Stimulated activated CD4-positive, alpha-beta T cell treated with anti-CD3 and anti-CD28 coated beads, Interleukin-4, amount 100 ng/mL, for 24 hours (primary cell): ENCODE results near the gene SLC37A2.

Experiments
- DNase-seq: peaks from one replicate; pipeline ENCODE4 v3.0.0-alpha.2; 2020

Gene SLC37A2

DNA sequence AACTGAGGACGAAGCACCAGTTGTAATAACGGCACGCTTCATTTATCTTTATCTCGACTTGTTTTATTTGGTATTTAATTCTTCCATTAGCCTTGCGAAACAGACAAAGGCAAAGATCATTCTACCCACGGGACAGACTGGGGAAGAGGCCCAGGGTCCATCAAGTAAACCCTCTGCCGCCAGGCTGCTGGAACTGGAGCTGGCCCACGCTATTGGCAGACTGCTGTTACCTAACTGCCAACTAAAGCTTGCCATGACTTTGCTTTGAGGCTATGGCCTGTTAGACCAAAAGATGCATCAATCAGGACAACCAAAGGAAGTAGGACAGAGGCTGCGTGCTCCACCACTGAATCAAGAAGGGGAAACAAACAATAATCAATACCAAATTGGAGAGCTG is 49.1 kb downstream of the SLC37A2 start:
- no peak for DNase-seq

DNA sequence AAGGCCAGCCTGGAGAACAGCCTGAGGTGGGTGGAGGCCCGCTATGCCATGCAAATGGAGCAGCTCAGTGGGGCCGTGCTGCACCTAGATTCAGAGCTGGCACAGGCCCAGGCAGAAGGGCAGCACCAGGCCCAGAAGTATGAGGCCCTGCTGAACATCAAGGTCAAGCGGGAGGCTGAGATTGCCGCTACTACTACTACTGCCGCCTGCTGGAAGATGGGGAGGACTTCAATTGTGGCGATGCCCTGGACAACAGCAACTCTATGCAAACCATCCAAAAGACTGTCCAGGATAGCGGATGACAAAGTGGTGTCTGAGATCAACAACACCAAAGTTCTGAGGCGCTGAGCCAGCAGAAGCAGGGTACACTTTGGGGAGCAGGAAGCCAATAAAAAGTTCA is 51.4 kb downstream of the SLC37A2 start:
- no peak for DNase-seq

- no peak for DNase-seq
These were observed 54.3 kb downstream of the SLC37A2 start for GRCh38 chr11:125117429-125117828.

GRCh38 chr11:125123194-125123946 is 60.3 kb downstream of the SLC37A2 start:
- DNase-seq, result no peak

DNA sequence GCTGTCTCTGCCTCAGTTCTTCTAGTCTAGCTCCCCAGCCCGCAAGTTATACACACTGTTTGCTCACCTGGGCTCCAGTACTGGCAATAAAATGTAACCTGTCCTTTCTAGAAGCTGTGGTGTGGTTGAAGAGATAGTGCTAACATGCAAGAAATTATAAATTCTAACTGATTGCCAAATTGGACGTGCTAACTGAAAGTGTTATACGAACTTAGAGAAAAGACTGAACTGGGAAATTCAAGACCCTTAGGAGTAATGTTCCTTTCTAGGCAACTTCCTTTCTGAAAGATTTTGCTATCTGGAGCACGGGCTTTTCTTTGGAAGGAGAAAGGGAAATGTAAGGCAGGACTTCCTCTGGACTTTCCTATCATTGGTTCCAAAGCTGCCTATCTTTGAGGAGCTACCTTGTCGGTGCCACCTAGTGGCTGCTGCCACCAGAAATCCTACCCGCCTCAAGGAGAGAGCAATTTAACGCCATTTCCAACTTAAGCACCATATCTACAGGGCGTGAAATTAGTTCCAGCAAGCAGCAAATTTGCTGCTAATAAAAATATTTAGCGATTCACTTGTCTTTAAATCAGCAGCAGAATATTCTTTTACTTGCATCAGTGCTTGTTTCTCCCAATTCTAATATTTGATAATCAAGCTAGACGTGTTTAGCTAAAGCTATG is 61.0 kb downstream of the SLC37A2 start:
- DNase-seq, result peak; percentile 42

- DNase-seq, result no peak
These were observed 61.5 kb downstream of the SLC37A2 start for GRCh38 chr11:125124618-125124992.

GRCh38 chr11:125128450-125128849 is 65.3 kb downstream of the SLC37A2 start:
- no peak for DNase-seq

DNA sequence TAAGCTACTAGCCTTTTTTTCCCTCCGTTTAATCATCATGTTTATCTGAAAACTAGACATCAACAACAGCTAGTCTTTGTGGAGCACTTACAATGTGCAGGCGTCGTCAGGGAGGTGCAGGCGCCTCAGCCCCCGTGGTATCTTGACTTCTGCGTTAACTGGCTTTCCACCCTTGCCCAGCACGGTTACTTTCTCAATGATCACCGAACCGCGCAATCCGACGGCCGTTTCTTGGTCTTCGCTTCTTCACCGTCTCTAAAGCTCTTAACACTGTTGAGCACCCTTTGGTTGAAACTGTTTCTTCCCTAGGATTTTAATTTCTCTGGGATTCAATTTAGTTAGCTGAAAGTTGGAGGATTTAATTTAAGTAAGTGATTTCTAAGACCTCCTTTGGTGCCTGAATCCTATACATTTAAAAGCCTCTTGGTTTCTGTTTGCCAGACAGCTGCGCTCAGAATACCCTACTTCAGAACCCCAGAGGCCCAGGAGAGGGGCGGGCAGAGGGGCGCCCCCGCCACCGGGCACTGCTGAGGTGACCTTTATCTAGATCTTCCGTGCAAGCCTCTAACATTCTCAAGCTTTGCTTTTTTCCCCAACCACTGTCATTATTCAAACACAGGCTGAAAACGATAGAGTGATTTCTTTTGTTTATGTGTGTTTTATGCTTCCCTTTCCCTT is 66.3 kb downstream of the SLC37A2 start:
- no peak for DNase-seq

GRCh38 chr11:125132071-125132470 is 69.0 kb downstream of the SLC37A2 start:
- DNase-seq, result no peak

DNA sequence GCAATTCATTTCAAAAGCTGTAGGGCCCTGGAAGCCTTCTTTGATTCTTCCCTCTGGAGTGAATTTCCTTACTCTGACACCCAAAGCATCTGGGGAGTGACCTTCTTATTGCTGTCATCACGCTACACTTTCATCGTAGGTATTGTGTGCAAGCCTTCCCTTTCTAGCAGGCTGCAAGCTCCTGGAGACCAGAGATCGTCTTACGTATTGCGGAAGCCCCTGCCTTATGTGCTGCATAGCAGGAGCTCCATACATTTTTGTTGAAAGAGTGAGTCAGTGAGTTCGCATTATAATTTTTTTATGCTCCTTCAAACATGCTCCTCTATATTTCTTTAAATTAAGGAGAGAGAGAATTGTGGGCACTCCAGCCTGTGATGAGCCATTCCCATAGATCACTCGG is 69.5 kb downstream of the SLC37A2 start:
- DNase-seq, result no peak

DNA sequence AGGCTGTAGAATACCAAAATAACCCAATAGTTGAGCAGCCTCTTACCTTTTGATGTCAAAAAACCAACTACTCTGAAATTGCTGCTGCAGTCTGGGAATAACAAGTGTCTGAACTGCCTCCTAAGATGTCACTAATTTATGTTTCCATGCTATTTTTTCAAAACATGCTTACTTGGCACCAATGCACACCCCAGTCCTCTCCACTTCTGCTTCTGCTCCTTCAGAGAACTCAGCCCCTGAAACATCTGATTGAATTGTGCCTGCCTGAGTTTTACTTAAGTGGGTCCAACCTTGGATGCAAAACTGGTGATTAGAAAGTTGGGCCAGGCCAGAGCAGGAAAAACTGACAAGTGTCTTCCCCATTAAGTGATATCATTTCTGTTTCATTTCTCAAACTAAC is 72.9 kb downstream of the SLC37A2 start:
- no peak for DNase-seq

DNA sequence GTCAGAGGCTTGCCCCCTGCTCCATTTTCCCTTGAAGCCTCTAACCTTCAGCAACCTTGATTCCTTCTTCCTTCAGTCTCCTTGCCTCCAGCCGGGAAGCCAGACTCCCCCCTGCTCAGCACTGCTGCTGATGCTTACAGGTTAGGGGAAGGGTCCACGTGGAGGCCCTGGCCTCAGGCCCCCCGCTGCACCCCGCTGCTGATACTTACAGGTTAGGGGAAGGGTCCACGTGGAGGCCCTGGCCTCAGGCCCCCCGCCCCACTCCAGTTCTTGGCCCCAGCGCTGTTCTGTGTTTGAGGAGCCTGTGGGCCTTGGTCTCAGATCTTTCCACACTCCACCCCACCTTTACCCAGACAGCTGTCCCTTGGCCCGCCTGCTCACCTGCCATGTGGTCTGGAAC is 75.9 kb downstream of the SLC37A2 start:
- DNase-seq, result no peak

- DNase-seq, result no peak
These were observed 76.7 kb downstream of the SLC37A2 start for GRCh38 chr11:125139778-125140177.
